Activated CD4-positive, alpha-beta T cell treated with anti-CD3 and anti-CD28 coated beads for 48 hours (primary cell): Measurements from ENCODE around the gene HDAC9.

Experiments used
- DNase-seq: peaks from one replicate; pipeline ENCODE4 v3.0.0-alpha.2; 2020

HDAC9 gene

GRCh38 chr7:18860221-18860620 is 364.7 kb downstream of the HDAC9 start:
- no peak for DNase-seq

- DNase-seq: no peak
Observed at GRCh38 chr7:18861514-18862118, 366.1 kb downstream of the HDAC9 start.

GRCh38 chr7:18864967-18865366 is 369.4 kb downstream of the HDAC9 start:
- no peak for DNase-seq

GRCh38 chr7:18866359-18867036 is 370.9 kb downstream of the HDAC9 start:
- DNase-seq: peak; percentile 2

- DNase-seq: no peak
Observed at GRCh38 chr7:18872344-18872743, 376.8 kb downstream of the HDAC9 start.

- DNase-seq: no peak
Observed at GRCh38 chr7:18873734-18874336, 378.3 kb downstream of the HDAC9 start.

GRCh38 chr7:18874880-18875279 is 379.3 kb downstream of the HDAC9 start:
- DNase-seq: no peak

GRCh38 chr7:18877874-18878273 is 382.3 kb downstream of the HDAC9 start:
- no peak for DNase-seq

GRCh38 chr7:18886832-18887231 is 391.3 kb downstream of the HDAC9 start:
- no peak for DNase-seq

- no peak for DNase-seq
Observed at GRCh38 chr7:18889436-18889835, 393.9 kb downstream of the HDAC9 start.

GRCh38 chr7:18890134-18890533 is 394.6 kb downstream of the HDAC9 start:
- no peak for DNase-seq

GRCh38 chr7:18890885-18891621 is 395.5 kb downstream of the HDAC9 start:
- no peak for DNase-seq

- no peak for DNase-seq
Observed at GRCh38 chr7:18893156-18893555, 397.6 kb downstream of the HDAC9 start.

GRCh38 chr7:18894155-18894554 is 398.6 kb downstream of the HDAC9 start:
- DNase-seq: no peak

GRCh38 chr7:18895456-18895855 is 399.9 kb downstream of the HDAC9 start:
- no peak for DNase-seq

- DNase-seq: no peak
Observed at GRCh38 chr7:18896343-18896975, 400.9 kb downstream of the HDAC9 start.

- no peak for DNase-seq
Observed at GRCh38 chr7:18900236-18900635, 404.7 kb downstream of the HDAC9 start.

GRCh38 chr7:18900803-18901202 is 405.3 kb downstream of the HDAC9 start:
- DNase-seq: no peak

GRCh38 chr7:18901351-18901750 is 405.8 kb downstream of the HDAC9 start:
- DNase-seq: no peak

- no peak for DNase-seq
Observed at GRCh38 chr7:18901982-18902421, 406.5 kb downstream of the HDAC9 start.

- no peak for DNase-seq
Observed at GRCh38 chr7:18902892-18903291, 407.3 kb downstream of the HDAC9 start.

GRCh38 chr7:18903695-18904094 is 408.1 kb downstream of the HDAC9 start:
- no peak for DNase-seq

- DNase-seq: no peak
Observed at GRCh38 chr7:18905316-18905943, 409.9 kb downstream of the HDAC9 start.
